ENCODE measurements around the gene ADAP1.
"Not testable (repeated sequence)": the region's sequence is repeated elsewhere in the genome, so short reads cannot be mapped to it uniquely, and the experiment has no call there.

The ADAP1 gene

DNA sequence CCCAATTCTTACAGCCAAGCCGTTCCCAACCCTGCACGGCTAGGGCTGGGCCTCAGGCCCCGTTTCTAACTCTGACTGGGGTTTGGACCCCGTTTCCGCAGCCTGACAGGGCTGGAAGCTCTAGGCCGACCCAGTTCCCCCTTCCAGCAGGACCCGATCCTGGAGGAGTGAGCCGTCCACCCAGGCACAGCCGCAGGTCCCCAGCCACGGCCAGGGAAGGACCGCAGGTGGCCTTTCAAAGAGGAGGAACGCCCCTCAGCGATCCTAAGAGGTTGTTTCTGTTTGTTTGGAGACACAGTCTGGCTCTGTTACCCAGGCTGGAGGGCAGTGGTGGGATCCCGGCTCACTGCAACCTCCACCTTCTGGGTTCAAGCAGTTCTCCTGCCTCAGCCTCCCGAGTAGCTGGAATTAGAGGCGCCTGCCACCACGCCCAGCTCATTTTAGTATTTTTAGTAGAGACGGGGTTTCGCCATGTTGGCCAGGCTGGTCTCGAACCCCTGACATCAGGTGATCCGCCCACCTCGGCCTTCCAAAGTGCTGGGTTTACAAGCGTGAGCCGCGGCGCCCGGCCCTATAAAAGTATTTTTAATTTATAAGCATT, 78.9 kb downstream of the ADAP1 start:
- no peak for DNase-seq

GRCh38 chr7:875051-875450, 79.4 kb downstream of the ADAP1 start:
- peak; percentile 41 for DNase-seq

GRCh38 chr7:874031-874749, 80.3 kb downstream of the ADAP1 start:
- DNase-seq, result no peak

DNA sequence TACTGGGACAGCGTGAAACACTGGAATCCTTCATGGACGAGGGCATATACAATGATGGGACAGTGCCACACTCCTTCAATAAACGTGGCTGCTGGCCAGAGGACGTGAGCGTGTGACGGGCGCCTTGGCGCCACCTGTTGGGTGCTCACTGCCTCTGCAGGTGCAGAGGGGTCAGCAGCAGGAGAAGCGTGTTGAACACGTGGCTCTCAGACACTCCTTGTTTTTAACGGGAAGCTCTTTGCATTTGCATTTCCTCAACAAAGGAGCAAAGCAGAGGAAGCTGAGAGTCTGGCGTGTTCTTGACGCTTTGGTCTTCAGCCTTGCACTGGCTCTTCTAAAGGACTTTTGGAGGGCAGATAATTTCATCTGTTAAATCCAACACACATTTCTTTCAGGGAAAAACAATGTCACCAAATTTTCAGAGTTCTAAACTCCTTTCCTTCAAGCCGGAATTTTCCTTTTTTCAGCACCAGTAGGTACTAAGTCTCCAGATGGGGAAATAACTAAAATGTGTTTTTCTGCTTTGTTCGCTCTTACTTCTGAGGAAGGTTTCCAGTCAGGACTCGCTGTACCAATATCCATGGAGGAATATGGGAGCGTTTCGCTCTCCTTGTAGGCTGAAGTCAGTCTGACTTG, 81.0 kb downstream of the ADAP1 start:
- peak; percentile 83 for DNase-seq

DNA sequence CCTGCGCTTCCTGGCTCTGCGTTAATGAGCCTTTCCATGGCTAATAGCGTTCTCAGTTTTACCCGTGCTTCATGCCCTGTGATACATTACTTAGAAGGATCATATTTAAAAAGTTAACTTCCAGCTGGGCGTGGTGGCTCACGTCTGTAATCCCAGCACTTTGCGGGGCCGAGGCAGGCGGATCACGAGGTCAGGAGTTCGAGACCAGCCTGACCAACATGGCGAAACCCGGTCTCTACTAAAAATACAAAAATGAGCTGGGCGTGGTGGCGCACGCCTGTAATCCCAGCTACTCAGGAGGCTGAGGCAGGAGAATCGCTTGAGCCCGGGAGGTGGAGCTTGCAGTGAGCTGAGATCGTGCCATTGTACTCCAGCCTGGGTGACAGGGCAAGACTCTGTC, 81.8 kb downstream of the ADAP1 start:
- not testable (repeated sequence) for DNase-seq

- DNase-seq, result no peak
These were observed 82.5 kb downstream of the ADAP1 start for GRCh38 chr7:871900-872537.

DNA sequence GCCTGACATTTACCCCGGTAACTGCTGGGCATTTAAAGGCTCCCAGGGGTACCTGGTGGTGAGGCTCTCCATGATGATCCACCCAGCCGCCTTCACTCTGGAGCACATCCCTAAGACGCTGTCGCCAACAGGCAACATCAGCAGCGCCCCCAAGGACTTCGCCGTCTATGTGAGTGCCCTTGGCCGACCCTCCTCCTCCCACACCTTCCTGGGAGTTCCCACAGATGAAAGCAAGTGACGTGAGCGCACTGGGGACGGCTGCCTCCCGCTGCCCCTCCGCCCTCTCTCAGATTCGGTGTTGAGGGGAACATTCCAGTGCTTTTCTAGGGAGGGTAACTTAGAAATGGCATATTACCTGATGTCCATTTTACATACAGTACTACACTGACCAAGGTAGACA, 85.1 kb downstream of the ADAP1 start:
- DNase-seq, result no peak

DNA sequence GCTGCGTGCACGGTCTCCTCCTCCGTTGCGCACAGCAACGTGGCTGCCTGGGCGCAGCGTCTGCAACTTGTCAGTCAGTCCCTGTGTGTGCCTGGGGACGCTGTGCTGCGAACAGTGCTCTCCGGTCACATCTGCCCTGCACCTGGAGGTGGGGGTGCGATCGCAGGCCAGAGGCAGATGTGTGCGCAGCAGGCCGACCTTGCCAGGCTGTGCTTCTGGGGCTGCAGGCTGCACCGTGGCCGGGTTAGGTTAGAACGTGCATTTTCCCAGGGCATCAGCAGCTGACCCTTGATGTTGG, 86.3 kb downstream of the ADAP1 start:
- DNase-seq, result no peak

- DNase-seq, result no peak
These were observed 86.9 kb downstream of the ADAP1 start for GRCh38 chr7:867406-868188.

- DNase-seq, result no peak
These were observed 87.5 kb downstream of the ADAP1 start for GRCh38 chr7:867001-867405.

DNA sequence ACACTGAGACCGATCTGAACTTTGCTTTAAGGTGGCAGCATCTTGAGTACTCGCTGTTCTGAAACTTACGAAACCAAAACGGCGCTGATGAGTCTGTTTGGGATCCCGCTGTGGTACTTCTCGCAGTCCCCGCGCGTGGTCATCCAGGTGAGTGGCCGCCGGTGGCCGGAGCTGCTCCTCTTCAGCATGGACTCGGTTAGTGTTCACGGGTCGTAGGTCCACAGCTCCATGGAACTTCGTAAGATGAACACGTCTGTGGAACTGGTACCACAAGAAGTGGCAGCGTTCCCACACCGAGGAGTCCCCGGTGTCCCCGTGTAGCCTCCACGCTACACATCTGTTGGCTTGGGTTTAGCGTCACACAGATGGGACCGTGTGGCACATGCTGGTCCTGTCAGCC, 88.6 kb downstream of the ADAP1 start:
- DNase-seq, result no peak

- DNase-seq, result no peak
These were observed 91.4 kb downstream of the ADAP1 start for GRCh38 chr7:863106-863505.

DNA sequence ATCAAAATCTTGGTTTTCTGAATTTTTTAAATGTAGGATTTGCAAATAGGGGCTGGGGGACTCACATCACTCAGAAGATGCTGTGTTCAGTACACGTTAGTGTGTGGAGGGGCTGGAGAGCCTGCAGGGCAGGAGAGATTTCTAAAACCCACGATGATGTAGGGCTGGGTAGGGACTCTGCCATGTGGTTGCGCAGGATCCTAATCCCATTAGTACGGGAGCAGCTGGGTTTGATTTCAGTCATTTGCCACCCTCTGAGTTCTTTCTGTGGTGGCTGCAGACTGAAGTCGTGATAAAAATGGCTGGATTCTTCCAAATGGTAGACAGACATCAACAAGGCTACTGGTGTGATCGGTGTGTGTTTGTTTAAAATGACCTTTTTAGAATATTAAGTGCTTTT, 92.3 kb downstream of the ADAP1 start:
- DNase-seq, result no peak

- DNase-seq, result no peak
These were observed 93.3 kb downstream of the ADAP1 start for GRCh38 chr7:861222-861621.

- no peak for DNase-seq
These were observed 94.3 kb downstream of the ADAP1 start for GRCh38 chr7:860149-860548.

- DNase-seq, result no peak
These were observed 95.0 kb downstream of the ADAP1 start for GRCh38 chr7:859359-860030.

- no peak for DNase-seq
These were observed 96.8 kb downstream of the ADAP1 start for GRCh38 chr7:857661-858060.

DNA sequence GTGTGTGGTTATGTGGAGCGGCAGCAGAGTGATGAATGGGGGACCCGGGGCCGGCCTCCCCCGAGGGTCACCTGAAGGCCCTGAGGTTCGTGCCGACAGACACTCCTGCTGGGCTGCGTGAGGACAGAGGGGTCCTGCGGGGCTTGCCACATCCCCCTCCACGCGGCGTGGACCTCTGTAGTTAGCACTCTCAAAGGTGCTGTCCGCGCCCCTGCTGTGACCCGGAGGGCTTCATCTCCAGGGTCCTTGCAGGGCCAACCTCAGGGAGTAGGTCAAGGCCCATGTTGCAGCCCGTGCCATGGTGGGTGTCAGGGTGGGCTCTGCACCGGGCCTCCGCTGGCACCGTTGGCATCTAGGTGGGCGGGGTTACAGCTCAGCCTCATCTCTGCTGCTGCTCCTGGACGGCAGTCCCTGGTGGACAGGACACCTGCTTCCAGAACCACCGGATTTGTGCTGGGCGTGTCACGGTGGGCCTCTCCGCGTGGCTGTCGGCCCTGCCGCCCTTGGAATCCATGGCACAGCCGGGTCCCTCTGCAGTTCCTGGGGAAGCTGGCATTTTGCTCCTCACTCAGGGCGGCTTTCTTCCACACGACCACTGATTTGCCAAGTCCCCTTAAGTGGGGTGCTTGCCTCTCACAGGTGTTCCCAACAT, 97.9 kb downstream of the ADAP1 start:
- no peak for DNase-seq

DNA sequence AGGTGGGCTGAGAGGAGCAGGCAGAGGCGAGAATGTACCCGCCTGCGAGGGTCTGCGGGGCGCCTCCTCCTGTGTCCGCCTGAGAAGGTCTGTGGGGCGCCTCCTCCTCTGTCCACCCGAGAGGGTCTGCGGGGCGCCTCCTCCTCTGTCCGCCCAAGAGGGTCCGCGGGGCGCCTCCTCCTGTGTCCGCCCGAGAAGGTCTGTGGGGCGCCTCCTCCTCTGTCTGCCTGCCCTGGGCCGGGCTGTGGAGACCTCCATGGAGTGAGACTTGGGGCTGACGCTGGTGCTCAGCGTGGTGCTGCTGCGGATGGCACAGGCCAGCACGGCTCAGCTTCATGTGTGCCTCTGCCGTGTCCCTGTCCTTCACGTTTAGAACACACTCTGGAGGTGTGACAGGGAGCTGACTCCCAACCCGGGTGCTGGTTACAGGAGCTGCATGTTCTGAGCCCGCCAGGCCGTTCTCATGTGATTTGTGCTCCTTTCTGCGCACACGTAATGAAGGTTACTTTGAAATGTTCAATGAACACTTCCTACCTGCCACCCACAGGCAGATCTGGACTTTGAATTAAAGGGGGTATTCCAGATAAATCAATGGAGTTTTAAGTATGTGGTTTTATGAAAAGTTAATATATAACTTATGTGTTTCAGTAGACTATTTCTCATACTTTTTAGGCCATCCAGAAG, 98.7 kb downstream of the ADAP1 start:
- no peak for DNase-seq

- DNase-seq, result no peak
These were observed 100.2 kb downstream of the ADAP1 start for GRCh38 chr7:854118-854775.
